GM18861 (cell line): ENCODE measurements around the gene PIGP.
"Not testable (repeated sequence)": the region's sequence is repeated elsewhere in the genome, so short reads cannot be mapped to it uniquely, and the experiment has no call there.

Experiments used
- ATAC-seq: cut with Tn5 transposase; IDR thresholded peaks from one replicate; pipeline ENCODE4 v1.9.1; 2021; ENCODE audit not compliant: unreplicated experiment

The PIGP gene

GRCh38 chr21:37072988-37073416, at the start of gene PIGP, which contains the start of gene TTC3:
TSS of gene PIGP (minus strand) at chr21:37073071. CDS start at chr21:37072515, 556 bp downstream.
TSS of gene TTC3 (plus strand) at chr21:37073254. CDS start at chr21:37087258, 14,004 bp downstream.
- ATAC-seq, result peak; percentile 50

- no peak for ATAC-seq
Measured at GRCh38 chr21:37119421-37120218, 46.7 kb upstream of the PIGP start.

GRCh38 chr21:37118187-37118826, 45.4 kb upstream of the PIGP start:
- no peak for ATAC-seq

DNA sequence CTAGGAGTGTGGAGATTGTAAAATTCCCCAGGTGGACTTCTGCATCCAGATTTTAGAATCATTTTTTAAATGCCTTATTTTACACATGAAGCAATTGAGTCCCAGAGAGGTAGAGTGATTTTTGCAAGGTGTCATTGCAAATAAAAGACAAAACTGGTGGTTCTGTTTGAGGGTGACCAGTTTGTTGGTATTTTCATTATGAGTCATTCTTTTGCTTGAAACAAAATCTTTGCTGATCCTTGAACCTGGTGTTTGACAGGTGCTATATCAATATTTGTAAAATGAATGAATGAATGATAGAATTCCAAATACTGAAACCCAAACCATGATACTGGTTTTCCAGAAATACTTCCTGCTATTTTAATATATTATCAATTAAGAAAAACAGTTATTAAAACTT, 44.3 kb upstream of the PIGP start:
- ATAC-seq, result no peak

GRCh38 chr21:37116459-37116858, 43.6 kb upstream of the PIGP start:
- not testable (repeated sequence) for ATAC-seq

DNA sequence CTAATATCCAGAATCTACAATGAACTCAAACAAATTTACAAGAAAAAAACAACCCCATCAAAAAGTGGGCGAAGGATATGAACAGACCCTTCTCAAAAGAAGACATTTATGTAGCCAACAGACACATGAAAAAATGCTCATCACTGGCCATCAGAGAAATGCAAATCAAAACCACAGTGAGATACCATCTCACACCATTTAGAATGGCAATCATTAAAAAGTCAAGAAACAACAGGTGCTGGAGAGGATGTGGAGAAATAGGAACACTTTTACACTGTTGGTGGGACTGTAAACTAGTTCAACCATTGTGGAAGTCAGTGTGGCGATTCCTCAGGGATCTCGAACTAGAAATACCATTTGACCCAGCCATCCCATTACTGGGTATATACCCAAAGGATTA, 41.4 kb upstream of the PIGP start:
- not testable (repeated sequence) for ATAC-seq

DNA sequence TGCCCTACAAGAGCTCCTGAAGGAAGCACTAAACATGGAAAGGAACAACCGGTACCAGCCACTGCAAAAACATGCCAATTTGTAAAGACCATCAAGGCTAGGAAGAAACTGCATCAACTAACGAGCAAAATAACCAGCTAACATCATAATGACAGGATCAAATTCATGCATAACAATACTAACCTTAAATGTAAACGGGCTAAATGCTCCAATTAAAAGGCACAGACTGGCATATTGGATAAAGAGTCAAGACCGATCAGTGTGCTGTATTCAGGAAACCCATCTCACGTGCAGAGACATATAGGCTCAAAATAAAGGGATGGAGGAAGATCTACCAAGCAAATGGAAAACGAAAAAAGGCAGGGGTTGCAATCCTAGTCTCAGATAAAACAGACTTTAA, 38.2 kb upstream of the PIGP start:
- ATAC-seq, result not testable (repeated sequence)

DNA sequence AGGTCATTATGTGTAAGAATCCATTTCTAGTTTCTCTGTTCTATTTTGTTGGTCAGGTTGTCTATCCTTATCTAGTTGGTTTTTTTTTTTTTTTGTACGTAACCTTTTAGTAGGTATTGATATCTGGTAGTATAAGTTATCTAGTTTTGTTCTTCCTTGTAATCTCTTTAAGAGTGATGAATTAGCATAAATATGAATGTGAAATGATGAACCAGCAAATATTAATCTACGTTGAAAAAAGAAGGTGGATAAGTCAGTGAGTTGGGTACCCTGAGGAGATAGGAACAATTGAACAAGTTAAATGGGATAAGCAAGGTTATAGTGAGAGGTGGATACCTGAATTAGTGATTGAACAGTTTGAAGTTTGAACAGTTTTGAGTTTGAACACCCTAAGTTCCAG, 34.1 kb upstream of the PIGP start:
- no peak for ATAC-seq

- not testable (repeated sequence) for ATAC-seq
Measured at GRCh38 chr21:37102746-37103145, 29.9 kb upstream of the PIGP start.

- no peak for ATAC-seq
Measured at GRCh38 chr21:37101384-37101783, 28.5 kb upstream of the PIGP start.

DNA sequence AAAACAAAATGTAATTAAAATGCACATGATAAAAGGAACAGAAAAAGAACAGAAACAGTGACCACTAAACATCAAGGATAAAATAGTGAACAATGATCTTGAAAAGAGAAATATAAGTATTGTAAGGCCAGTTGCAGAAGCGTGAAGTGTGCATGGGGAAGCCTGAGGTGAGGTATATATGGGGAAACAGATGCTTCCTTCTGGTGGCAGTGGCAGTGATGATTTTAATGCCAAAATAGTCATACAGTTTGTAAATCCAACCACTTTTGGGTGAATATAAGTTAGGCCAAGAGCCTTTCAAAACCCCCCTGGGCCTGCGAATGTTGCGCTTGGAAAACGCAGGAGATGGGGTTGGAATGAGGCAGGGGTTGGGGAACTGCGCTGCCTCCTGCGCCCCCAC, 27.4 kb upstream of the PIGP start:
- ATAC-seq, result no peak

DNA sequence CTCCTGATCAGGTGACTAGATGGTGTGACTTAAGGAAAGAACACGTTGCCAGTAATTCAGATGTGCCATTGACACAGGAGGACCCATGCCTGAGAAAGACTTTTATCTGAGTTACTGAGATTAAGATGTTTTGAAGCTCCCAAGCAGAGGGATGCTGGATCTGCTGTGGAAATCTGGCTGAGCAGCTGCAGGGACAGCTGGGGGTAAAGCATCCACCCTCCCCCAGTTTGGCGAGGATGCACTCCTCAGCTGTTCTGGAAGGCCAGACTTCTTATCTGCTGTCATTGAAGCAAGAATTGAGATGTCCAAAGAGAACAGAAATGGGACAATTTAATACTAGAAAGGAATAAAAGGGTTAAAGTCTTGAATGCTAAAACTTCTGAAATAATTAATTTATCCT, 25.9 kb upstream of the PIGP start:
- ATAC-seq, result no peak

DNA sequence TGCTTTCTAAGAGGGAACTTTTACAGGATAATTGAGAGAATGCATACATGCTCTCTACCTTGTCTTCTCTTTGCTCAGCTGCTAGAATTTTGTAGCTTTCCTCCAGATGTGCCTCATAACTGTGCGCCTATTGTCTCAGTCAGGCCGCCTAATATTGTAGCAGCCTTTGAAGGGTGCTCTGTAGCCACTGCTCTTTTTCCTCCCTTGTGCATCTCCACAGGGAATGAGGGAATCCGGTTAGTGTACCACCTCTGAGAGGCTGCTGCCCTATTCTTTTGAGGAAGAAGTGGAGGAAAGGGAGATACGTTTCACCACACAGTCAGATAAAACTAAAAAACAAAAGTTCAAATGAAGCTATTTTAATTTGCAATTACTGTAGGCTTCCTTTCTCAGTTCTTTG, 22.9 kb upstream of the PIGP start:
- no peak for ATAC-seq

GRCh38 chr21:37093977-37094376, 21.1 kb upstream of the PIGP start:
- ATAC-seq, result no peak

GRCh38 chr21:37088186-37088735, 15.4 kb upstream of the PIGP start:
- no peak for ATAC-seq

GRCh38 chr21:37087188-37087587, 14.3 kb upstream of the PIGP start:
- ATAC-seq, result no peak

GRCh38 chr21:37085726-37086125, 12.9 kb upstream of the PIGP start:
- ATAC-seq, result no peak

DNA sequence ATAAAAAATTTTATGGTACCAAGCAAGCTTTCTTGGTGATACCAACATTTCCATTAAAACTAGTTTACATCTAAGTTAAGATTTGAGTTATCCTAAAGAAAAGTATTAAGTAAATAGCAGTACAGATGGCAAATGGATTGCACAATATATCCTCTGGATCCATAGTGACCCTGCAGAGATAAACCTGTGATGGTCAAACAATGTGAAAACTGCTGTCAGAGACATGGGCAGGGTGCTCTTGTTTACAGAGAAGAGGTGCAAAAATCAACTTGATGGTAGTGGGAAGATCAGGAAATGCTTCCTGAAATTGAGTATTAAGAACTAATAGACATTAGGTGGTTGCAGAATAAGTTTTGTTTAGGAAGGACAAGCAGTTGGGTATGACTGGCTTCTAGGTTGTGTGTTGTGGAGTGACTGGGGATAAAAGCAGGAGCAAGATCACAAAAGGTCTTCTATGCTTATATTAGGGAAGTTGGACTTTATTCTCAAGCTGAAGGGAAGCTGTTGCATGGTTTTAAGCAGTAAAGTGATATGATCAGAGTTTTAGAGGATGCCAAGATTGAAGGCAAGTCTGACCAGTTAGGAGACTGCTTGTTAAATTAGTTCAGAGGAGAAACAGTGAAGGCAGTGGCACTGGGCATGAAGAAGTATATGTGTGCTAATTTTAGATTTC, 10.1 kb upstream of the PIGP start:
- ATAC-seq, result no peak

DNA sequence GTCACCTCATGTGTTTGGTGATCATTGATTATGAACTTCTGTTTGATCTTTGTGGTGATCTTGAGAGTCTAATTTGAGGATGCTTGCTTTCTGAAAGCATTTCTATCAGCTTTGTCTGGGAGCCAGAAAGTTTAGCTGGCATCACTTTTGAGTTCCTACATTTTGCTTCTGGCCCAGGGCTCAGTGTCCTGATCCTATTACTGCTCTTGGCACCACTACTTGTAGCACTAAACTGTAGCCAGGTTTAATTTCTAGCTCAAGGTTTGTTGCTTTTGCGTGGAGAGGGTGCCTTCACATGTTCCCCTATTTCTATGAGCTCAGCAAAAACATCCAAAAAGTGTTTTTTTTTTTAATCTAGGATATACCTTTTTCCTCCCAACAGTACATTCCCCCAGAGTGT, 9.5 kb upstream of the PIGP start:
- ATAC-seq, result no peak

GRCh38 chr21:37079211-37079824, 6.4 kb upstream of the PIGP start:
- no peak for ATAC-seq

DNA sequence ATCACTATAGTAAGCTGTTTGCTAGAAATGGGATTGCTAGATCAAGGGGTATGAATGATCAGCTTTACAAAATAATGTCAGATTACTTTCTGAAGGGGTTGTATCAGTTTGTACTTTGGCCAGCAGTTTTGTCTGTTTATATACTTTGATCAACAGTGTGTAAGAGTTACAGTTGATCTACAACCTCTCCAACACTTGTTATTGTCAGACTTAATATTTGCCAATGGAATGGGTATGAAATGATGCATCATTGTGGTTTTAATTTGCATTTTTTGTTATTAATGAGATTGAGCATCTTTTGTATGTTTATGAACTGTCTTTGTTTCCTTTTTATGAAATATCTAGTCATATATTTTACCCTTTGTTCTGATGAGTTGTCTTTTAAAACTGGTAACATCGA, 4.5 kb upstream of the PIGP start:
- ATAC-seq, result no peak
